CD4-positive, alpha-beta T cell (primary cell): ENCODE results near the gene EEPD1. TPM values are rescaled to one million over a fixed set of nuclear protein-coding genes. Genes with fewer than 3 reads are reported as not detected.

Experiments used
- ATAC-seq: fragments of 200-7000 bp; cut with Tn5 transposase; one replicate; pipeline ENCODE4 v1.10.0; 2022; ENCODE audit warnings: mild to moderate bottlenecking; ENCODE audit not compliant: poor library complexity
- CTCF ChIA-PET: fragments of 350-600 bp; sonication (Branson Sonifier 250); formaldehyde crosslinking; loops from one replicate; lab custom pipeline; 2021; ENCODE audit warnings: antibody characterized with exemption, inconsistent platforms; lab: Charles Lee
- POLR2A ChIA-PET: fragments of 350-600 bp; sonication (Branson Sonifier 250); formaldehyde crosslinking; loops from one replicate; lab custom pipeline; 2021; ENCODE audit warnings: antibody characterized with exemption, inconsistent platforms; lab: Charles Lee
- DNase-seq, 14 experiments: peaks; one replicate each; pipeline ENCODE4 v3.0.0-alpha.2; 2013 to 2020; ENCODE audit warnings: mixed read lengths in 2 of 14
- H3K27ac ChIP-seq, 2 donors: one replicate each; pipeline versions ENCODE4 v1.5.1 to v1.7.0; 2013; ENCODE audit warnings: low read length in 2 of 2, low read depth in 1 of 2, mild to moderate bottlenecking in 1 of 2
- H3K27me3 ChIP-seq, 2 experiments: 1 replicate in 1 of 2; 2 replicates in 1 of 2; pipeline versions ENCODE4 v1.6.1 to v1.7.0; 2013; ENCODE audit warnings: low read length in 2 of 2, control low read depth in 1 of 2, mild to moderate bottlenecking in 1 of 2, moderate library complexity in 1 of 2; ENCODE audit not compliant: insufficient read depth in 2 of 2, control insufficient read depth in 1 of 2
- H3K36me3 ChIP-seq: one replicate; pipeline ENCODE4 v1.6.1; 2013; ENCODE audit warnings: low read length, control low read depth; ENCODE audit not compliant: insufficient read depth
- H3K4me1 ChIP-seq: one replicate; pipeline ENCODE4 v1.6.1; 2013; ENCODE audit warnings: low read length, control low read depth; ENCODE audit not compliant: insufficient read depth
- H3K4me3 ChIP-seq: one replicate; pipeline ENCODE4 v1.5.1; 2013; ENCODE audit warnings: mild to moderate bottlenecking, low read length, moderate library complexity
- H3K9me3 ChIP-seq, 2 experiments: 1 replicate in 1 of 2; 2 replicates in 1 of 2; pipeline versions ENCODE4 v1.6.1 to v1.7.0; 2013; ENCODE audit warnings: low read length in 2 of 2, mild to moderate bottlenecking in 2 of 2, control low read depth in 1 of 2, moderate library complexity in 1 of 2; ENCODE audit not compliant: control insufficient read depth in 1 of 2, insufficient read depth in 1 of 2
- H3K27ac Mint-ChIP-seq: one replicate; pipeline ENCODE4 v1.8.0; 2020; ENCODE audit warnings: mixed read lengths
- H3K27me3 Mint-ChIP-seq: one replicate; pipeline ENCODE4 v1.8.0; 2021; ENCODE audit warnings: mixed read lengths
- H3K36me3 Mint-ChIP-seq: one replicate; pipeline ENCODE4 v1.8.0; 2021; ENCODE audit warnings: low read depth, mixed read lengths
- H3K4me1 Mint-ChIP-seq: one replicate; pipeline ENCODE4 v1.8.0; 2021; ENCODE audit warnings: low read depth, mixed read lengths
- H3K4me3 Mint-ChIP-seq: one replicate; pipeline ENCODE4 v1.8.0; 2020; ENCODE audit warnings: mild to moderate bottlenecking, mixed read lengths
- H3K9me3 Mint-ChIP-seq: one replicate; pipeline ENCODE4 v1.8.0; 2020; ENCODE audit warnings: mixed read lengths
- CTCF ChIP-seq: fragments of 200-600 bp; IDR thresholded peaks from one replicate; pipeline ENCODE4 v1.8.0; 2022; ENCODE audit warnings: antibody characterized with exemption, mild to moderate bottlenecking
- intact Hi-C, 2 experiments: fragments of 100-400 bp; cut with DNase I in 1 of 2; cut with micrococcal nuclease in 1 of 2; formaldehyde crosslinking; loops; one replicate each; pipeline versions ENCODE4 v1.15.1 to v1.9.0; 2023 to 2025; cut with DNase I, micrococcal nuclease
- total RNA-seq, 174 experiments: library from RNA in 2 of 174; stranded (reverse) in 2 of 174; gene quantifications; one replicate each; pipeline ENCODE4 v1.2.3 and lab custom pipeline; 2021 to 2026

Gene EEPD1
- total RNA-seq, 2 experiments from 2014 or later, result 4.4 to 4.6 TPM

DNA sequence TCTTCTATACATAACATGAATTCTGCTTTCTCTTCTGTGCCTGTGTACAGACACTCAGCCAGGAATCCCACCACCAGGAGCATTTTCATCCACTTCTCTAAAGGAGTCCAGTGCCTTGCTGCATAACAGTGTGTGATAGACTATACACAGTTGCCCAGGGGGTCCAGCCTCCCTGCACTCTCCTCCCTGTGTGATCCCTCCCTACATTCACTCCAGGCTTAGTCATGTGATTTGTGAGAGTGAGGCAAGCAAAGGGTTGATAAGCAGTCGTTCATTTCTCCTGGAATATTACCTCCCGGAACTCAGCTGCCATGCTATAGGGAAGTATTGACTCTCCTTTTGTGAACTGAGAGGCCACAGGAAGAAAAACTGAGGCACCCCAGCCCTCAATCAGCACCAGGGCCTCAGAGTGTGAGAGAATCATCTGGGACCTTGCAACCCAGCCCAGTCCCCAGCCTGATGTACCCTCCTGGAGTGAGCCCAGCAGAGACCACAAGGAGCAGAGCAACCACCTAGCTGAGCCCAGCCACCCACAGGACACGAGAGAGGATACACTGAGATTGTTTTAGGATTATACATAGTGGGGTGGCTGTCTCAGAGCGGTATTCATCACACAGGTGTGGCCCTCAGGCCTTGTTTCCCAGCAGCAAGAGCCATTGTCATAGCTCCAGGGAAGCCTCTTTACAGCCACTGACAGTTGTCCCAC lies 45.0 kb upstream of the EEPD1 start:
- no peaks in the 10 kb centered on the region for H3K27me3 Mint-ChIP-seq
- Histone ChIP-seq H3K4me1 (no peaks in the 10 kb centered on the region), H3K27me3 (no peaks in the 10 kb centered on the region), H3K36me3 (no peaks in the 10 kb centered on the region), H3K9me3 (peaks cover 0 to 4% of the 10 kb centered on the region in 2 experiments), H3K4me3 (no peak overlapping the region), H3K27ac (no peak overlapping the region)
- no peak overlapping the region for H3K4me3 Mint-ChIP-seq
- H3K36me3 Mint-ChIP-seq, result no peaks in the 10 kb centered on the region
- ATAC-seq (no peak), DNase-seq (no peak)
- no peak for TF ChIP-seq CTCF
- CTCF ChIA-PET, result no interaction called here
- no peaks in the 10 kb centered on the region for H3K9me3 Mint-ChIP-seq
- POLR2A ChIA-PET, result no interaction called here
- H3K27ac Mint-ChIP-seq, result no peak overlapping the region
- no peaks in the 10 kb centered on the region for H3K4me1 Mint-ChIP-seq
- intact Hi-C loops, result no loop called here

DNA sequence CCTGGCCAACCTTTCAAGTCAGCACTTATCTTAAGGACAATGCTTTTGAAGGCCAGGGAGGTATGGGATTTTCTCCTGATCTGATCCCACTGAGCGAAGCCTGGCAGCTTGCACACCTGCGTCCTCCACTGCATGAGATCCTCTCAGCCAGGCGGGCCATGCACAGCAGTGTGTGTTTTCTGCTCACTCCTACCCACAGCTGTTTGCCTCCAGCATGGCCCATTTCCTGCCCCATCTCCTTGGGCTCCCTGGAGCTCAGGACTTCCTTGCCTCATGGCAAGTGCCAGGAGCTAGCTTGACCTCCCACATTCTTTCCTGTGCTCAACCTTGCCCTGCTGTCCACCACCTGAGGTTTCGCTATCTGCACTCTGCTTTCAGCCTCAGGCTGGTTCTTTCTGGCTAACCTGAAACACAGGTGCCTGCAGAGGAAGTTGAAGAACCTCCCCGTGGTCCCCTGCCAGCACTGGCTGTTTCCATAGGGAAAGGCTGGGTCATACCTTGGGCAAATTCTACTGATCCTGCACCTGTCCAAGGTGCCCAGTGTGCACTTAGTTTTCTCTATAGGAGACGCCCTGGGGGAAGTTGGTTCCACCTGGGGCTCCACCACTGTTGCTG lies 43.9 kb upstream of the EEPD1 start:
- Mint-ChIP-seq H3K27ac (no peak overlapping the region), H3K36me3 (no peaks in the 10 kb centered on the region), H3K4me1 (no peaks in the 10 kb centered on the region), H3K4me3 (no peak overlapping the region), H3K27me3 (no peaks in the 10 kb centered on the region), H3K9me3 (no peaks in the 10 kb centered on the region)
- ChIA-PET CTCF (no interaction called here), POLR2A (no interaction called here)
- peaks cover 0 to 4% of the 10 kb centered on the region in 2 experiments for H3K9me3 ChIP-seq
- H3K27me3 ChIP-seq, result no peaks in the 10 kb centered on the region
- DNase-seq (no peak), ATAC-seq (no peak)
- no peaks in the 10 kb centered on the region for H3K36me3 ChIP-seq
- intact Hi-C loops, result no loop called here
- H3K4me1 ChIP-seq, result no peaks in the 10 kb centered on the region
- TF ChIP-seq CTCF, result no peak
- no peak overlapping the region for H3K27ac ChIP-seq
- H3K4me3 ChIP-seq, result no peak overlapping the region

DNA sequence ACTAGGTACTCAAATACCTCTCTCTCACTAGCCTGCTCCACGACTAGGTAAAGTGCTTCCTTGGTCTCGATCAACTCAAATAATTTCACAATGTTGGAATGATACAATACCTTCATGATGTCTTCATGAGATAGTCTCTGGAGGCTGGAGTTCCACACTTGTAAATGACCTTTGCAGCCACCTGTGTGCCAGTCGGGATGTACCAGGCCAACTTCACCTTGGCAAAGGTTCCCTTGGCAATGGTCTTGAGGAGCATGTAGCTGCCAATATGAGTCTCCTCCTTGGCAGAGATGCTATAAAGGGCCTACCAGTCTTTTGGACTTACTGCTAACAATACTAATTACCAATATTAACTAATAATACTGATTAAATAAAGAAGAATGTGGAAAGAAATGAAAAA lies 42.5 kb upstream of the EEPD1 start:
- no peaks in the 10 kb centered on the region for H3K9me3 Mint-ChIP-seq
- Histone ChIP-seq H3K36me3 (no peaks in the 10 kb centered on the region), H3K27ac (no peak overlapping the region), H3K27me3 (no peaks in the 10 kb centered on the region), H3K4me1 (peaks cover 8% of the 10 kb centered on the region), H3K9me3 (peaks cover 0 to 4% of the 10 kb centered on the region in 2 experiments), H3K4me3 (no peak overlapping the region)
- H3K27ac Mint-ChIP-seq, result no peak overlapping the region
- ChIA-PET CTCF (no interaction called here), POLR2A (no interaction called here)
- H3K4me3 Mint-ChIP-seq, result no peak overlapping the region
- no peak for TF ChIP-seq CTCF
- ATAC-seq (no peak), DNase-seq (no peak)
- no peaks in the 10 kb centered on the region for H3K27me3 Mint-ChIP-seq
- no peaks in the 10 kb centered on the region for H3K36me3 Mint-ChIP-seq
- intact Hi-C loops, result no loop called here
- peaks cover 10% of the 10 kb centered on the region for H3K4me1 Mint-ChIP-seq
